ENCODE measurements around the gene LARGE1.

Gene LARGE1

GRCh38 chr22:33923033-33923432 lies 2.8 kb upstream of the LARGE1 start:
- H3K4me3 ChIP-seq (ENCODE audit: low read depth, low read length), result peak overlapping the region; percentile 47
- DNase-seq (ENCODE audit: low read depth), result no peak
- no peak for TF ChIP-seq CTCF (IDR thresholded peaks at IDR 0.05; ENCODE audit: low read depth, low read length, missing control alignments)
- in situ Hi-C loops (cut with HindIII; ENCODE audit: low sequenced_read_pairs), result no loop called here

- peak overlapping the region; percentile 47 for H3K4me3 ChIP-seq (ENCODE audit: low read depth, low read length)
- no peak for TF ChIP-seq CTCF (IDR thresholded peaks at IDR 0.05; ENCODE audit: low read depth, low read length, missing control alignments)
- in situ Hi-C loops (cut with HindIII; ENCODE audit: low sequenced_read_pairs), result no loop called here
- no peak for DNase-seq (ENCODE audit: low read depth)
Observed at GRCh38 chr22:33922349-33922681, 2.0 kb upstream of the LARGE1 start.

GRCh38 chr22:33921525-33922348 lies 1.5 kb upstream of the LARGE1 start:
- no peak for TF ChIP-seq CTCF (IDR thresholded peaks at IDR 0.05; ENCODE audit: low read depth, low read length, missing control alignments)
- peak overlapping the region; percentile 47 for H3K4me3 ChIP-seq (ENCODE audit: low read depth, low read length)
- in situ Hi-C loops (cut with HindIII; ENCODE audit: low sequenced_read_pairs), result no loop called here
- no peak for DNase-seq (ENCODE audit: low read depth)

GRCh38 chr22:33920927-33921524 lies 750 bp upstream of the LARGE1 start:
- peak overlapping the region; percentile 47 for H3K4me3 ChIP-seq (ENCODE audit: low read depth, low read length)
- no peak for TF ChIP-seq CTCF (IDR thresholded peaks at IDR 0.05; ENCODE audit: low read depth, low read length, missing control alignments)
- DNase-seq (ENCODE audit: low read depth), result peak; percentile 85
- in situ Hi-C loops (cut with HindIII; ENCODE audit: low sequenced_read_pairs), result no loop called here

- TF ChIP-seq CTCF (IDR thresholded peaks at IDR 0.05; ENCODE audit: low read depth, low read length, missing control alignments), result no peak
- peak overlapping the region; percentile 60 for H3K4me3 ChIP-seq (ENCODE audit: low read depth, low read length)
- DNase-seq (ENCODE audit: low read depth), result no peak
- in situ Hi-C loops (cut with HindIII; ENCODE audit: low sequenced_read_pairs), result no loop called here
Observed at GRCh38 chr22:33919391-33920196, 682 bp downstream of the LARGE1 start.

- no peak for DNase-seq (ENCODE audit: low read depth)
- TF ChIP-seq CTCF (IDR thresholded peaks at IDR 0.05; ENCODE audit: low read depth, low read length, missing control alignments), result no peak
- H3K4me3 ChIP-seq (ENCODE audit: low read depth, low read length), result peak overlapping the region; percentile 60
- in situ Hi-C loops (cut with HindIII; ENCODE audit: low sequenced_read_pairs), result no loop called here
Observed at GRCh38 chr22:33918676-33919365, 1.5 kb downstream of the LARGE1 start.

All from astrocyte of the cerebellum (primary cell).